ENCODE measurements around the gene SLC40A1. TPM values are rescaled to one million over a fixed set of nuclear protein-coding genes. Genes with fewer than 3 reads are reported as not detected.

SLC40A1 gene
- total RNA-seq, 6 experiments from 2014 or later, result not detected

DNA sequence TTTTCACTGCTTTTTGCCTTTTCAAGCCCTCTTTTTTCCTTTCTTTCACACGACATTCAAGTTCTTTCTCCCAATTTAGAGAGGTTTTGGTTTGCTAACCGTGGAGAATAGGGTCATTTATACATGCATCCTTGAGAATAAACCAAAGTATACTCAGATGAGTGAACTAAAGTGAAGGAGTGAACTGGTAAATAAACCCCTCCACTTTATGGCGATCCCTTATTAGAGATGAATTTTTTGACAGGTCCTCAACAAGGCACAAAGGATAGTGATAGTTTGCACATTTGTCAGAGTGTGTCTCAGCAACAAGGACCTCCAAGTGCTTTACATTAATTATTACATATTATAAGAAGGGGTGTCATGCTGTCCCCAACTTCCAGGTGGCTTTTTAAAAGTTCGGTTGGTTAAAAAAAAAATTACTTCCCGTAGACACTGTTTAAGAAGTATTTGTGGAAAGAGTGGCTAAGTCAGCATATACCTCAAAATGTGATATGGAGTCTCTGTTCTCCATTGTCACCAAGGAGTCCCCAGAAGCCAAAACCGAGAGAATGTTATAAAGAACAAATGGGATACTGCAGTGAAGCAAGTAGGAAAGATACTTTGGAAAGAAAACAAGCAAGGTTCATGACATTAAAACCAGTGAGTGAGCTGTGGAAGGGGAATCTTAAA, 1.7 kb upstream of the SLC40A1 start:
- H3K9me3 Mint-ChIP-seq, result no peaks in the 10 kb centered on the region
- H3K4me3 Mint-ChIP-seq, result no peak overlapping the region
- TF ChIP-seq, protein P1, sequence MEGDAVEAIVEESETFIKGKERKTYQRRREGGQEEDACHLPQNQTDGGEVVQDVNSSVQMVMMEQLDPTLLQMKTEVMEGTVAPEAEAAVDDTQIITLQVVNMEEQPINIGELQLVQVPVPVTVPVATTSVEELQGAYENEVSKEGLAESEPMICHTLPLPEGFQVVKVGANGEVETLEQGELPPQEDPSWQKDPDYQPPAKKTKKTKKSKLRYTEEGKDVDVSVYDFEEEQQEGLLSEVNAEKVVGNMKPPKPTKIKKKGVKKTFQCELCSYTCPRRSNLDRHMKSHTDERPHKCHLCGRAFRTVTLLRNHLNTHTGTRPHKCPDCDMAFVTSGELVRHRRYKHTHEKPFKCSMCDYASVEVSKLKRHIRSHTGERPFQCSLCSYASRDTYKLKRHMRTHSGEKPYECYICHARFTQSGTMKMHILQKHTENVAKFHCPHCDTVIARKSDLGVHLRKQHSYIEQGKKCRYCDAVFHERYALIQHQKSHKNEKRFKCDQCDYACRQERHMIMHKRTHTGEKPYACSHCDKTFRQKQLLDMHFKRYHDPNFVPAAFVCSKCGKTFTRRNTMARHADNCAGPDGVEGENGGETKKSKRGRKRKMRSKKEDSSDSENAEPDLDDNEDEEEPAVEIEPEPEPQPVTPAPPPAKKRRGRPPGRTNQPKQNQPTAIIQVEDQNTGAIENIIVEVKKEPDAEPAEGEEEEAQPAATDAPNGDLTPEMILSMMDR (IDR thresholded peaks at IDR 0.05), result no peak
- H3K36me3 Mint-ChIP-seq (ENCODE audit: low read depth), result peaks cover 5% of the 10 kb centered on the region; the same call in 1 of the 2 replicates
- DNase-seq, result no peak
- H3K27me3 Mint-ChIP-seq (ENCODE audit: insufficient read depth), result peaks cover 38% of the 10 kb centered on the region
- H3K27ac Mint-ChIP-seq, result no peak overlapping the region
- no peaks in the 10 kb centered on the region for H3K4me1 Mint-ChIP-seq (ENCODE audit: low read depth)

DNA sequence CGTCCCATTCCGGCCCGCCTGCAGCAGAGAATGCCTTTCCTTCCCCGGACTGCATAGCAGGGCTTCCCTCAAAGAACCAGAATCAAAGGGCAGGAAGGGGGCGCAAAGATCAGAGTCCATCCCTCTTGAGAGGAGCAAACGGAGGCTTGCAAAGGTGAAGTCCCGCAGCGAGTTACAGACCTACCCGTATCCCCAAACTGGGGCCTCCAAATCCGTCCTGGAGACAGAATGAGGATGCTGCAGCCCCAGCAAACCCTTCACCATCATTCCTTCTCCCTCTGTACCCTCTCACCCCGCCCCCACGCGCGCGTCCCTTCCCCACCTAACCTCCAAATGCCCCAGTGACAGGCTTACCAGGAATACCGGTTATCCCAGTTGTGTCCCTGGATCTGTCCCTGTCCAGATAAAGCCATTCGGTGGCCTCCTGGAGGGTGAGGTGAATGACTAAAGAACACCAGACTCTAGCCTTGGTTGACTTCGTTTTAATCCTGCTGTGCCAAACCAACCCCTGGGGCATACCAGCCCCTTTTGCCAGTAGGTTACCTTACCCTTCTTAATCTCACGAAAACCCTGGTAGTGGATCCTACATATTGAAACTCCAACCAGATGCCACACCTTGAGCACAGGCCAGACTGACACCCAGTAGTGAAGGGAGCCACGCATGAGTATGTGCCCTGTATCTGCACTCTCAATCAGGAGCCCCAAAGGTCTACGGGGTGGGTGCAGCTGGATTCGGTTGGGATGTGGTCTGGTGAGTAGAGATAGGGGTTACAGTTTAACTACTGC, 961 bp upstream of the SLC40A1 start:
- TF ChIP-seq, protein P1 (IDR thresholded peaks at IDR 0.05), result no peak
- H3K27ac Mint-ChIP-seq, result no peak overlapping the region
- H3K9me3 Mint-ChIP-seq, result no peaks in the 10 kb centered on the region
- peaks cover 41% of the 10 kb centered on the region for H3K27me3 Mint-ChIP-seq (ENCODE audit: insufficient read depth)
- H3K4me3 Mint-ChIP-seq, result peak overlapping the region; percentile 28
- DNase-seq, result no peak
- H3K36me3 Mint-ChIP-seq (ENCODE audit: low read depth), result peaks cover 5% of the 10 kb centered on the region; the same call in 1 of the 2 replicates
- H3K4me1 Mint-ChIP-seq (ENCODE audit: low read depth), result no peaks in the 10 kb centered on the region

DNA sequence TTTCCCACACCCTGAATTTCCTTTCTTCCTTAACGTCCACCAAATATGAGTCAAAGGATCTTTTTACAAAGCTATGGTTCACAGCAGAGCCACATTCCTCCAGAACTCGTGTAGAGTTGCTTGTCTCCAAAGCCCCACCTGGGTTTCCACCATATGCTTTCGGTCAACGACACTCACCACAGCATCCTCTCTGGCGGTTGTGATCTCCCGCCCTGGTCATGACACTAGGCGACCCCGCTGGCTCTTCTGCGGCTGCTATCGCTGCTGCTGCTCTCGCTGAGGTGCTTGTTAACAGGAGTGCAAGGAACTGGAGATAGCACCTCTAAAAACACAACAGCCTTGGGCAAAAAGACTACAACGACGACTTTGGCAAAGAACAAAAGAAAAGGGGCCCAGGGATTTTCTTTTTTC, 340 bp downstream of the SLC40A1 start:
- Mint-ChIP-seq H3K9me3 (no peaks in the 10 kb centered on the region), H3K4me3 (peak overlapping the region; percentile 47; the same call in 1 of the 2 replicates), H3K4me1 (ENCODE audit: low read depth) (no peaks in the 10 kb centered on the region), H3K27me3 (ENCODE audit: insufficient read depth) (peaks cover 41% of the 10 kb centered on the region), H3K27ac (no peak overlapping the region), H3K36me3 (ENCODE audit: low read depth) (peaks cover 5% of the 10 kb centered on the region; the same call in 1 of the 2 replicates)
- no peak for DNase-seq
- TF ChIP-seq, protein P1 (IDR thresholded peaks at IDR 0.05), result no peak

DNA sequence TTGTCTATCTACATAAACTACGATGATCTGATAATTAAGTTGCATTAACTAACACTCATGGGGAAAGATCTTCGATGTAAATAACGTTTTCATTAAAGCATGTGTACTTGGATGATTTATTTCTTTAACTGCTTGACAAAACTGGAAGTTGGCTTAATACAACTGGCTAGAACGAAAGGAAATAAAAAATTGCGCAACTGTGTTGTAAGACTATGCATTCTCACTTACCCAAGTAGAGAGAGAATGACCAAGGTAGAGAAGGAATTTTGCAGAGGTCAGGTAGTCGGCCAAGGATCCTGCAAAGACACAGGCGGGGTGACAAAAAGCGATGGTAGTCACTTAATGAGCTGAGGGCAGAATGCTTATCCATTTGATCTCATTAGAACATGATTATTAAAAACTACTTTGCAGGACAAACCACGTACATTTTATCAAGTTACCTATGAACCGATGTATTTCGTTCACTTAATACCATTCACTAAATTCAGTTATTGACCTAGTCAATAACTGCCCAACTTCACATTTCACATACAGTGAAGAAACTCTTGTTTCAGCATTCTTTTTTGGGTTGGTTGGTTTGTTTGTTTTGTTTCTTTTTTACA, 900 bp downstream of the SLC40A1 start:
- Mint-ChIP-seq H3K4me3 (peak overlapping the region; percentile 47; the same call in 1 of the 2 replicates), H3K36me3 (ENCODE audit: low read depth) (peaks cover 5% of the 10 kb centered on the region; the same call in 1 of the 2 replicates), H3K27ac (no peak overlapping the region), H3K4me1 (ENCODE audit: low read depth) (no peaks in the 10 kb centered on the region), H3K27me3 (ENCODE audit: insufficient read depth) (peaks cover 42% of the 10 kb centered on the region), H3K9me3 (no peaks in the 10 kb centered on the region)
- DNase-seq, result no peak
- TF ChIP-seq, protein P1 (IDR thresholded peaks at IDR 0.05), result no peak

DNA sequence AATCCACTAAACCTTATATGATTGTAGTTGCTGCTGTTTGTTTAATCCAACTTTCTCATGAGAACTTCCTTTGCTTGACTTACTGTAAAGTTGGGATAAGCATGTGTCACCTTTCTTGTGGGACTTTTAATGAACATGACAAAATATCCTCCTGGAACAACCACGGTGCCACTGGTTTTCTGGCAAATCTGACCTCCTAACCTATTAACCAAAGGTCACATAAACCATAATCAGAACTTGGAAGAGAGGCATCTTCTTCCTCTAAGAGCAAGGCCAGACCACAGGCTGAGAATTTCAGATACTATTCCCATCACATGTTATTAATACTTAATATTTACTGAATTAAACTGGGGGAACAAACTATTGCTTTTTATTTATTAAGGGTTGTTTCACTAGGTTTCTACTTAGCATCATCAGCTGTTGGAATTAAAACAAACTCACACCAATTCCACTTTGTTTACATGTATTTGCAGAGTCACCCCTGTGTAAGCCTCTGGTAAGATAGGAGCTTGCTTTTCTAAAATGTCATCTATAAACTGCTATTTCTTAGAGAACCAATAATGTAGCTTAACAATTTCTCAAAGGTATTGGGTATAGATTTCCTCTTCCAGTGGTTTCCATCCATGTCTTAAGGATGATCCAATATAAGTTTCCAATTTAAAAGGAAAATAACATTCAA, 2.2 kb downstream of the SLC40A1 start:
- Mint-ChIP-seq H3K27ac (no peak overlapping the region), H3K4me3 (no peak overlapping the region), H3K36me3 (ENCODE audit: low read depth) (peaks cover 5% of the 10 kb centered on the region; the same call in 1 of the 2 replicates), H3K27me3 (ENCODE audit: insufficient read depth) (peaks cover 38% of the 10 kb centered on the region), H3K4me1 (ENCODE audit: low read depth) (no peaks in the 10 kb centered on the region), H3K9me3 (no peaks in the 10 kb centered on the region)
- TF ChIP-seq, protein P1 (IDR thresholded peaks at IDR 0.05), result no peak
- no peak for DNase-seq

Data from HFFc6 (cell line).